ENCODE measurements around the gene STT3B.

Gene STT3B

DNA sequence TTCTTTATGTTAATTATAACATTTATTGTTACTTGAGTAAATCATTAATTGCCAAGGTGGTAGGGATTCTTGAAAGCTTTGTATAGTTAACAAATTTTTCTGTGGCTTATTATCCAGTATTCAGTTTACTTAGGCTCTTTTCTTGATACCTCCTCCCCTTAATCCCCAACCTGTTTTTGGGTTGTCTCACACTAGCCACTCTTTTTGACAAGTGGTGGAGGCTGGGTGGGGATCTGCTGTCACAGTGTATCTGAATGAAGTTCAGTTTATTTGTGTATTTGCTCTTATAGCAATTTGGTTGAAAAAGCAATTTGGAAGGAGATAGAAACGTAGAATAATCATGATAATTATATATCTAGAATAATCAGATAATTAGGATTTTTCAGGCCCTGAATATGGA lies 43.8 kb downstream of the STT3B start:
- no peak for DNase-seq (ENCODE audit: low read depth, low spot score)
- Histone ChIP-seq H3K9me3 (ENCODE audit: low read depth, low read length) (no peaks in the 10 kb centered on the region), H3K27ac (no peak overlapping the region), H3K9ac (ENCODE audit: insufficient read length) (no peak overlapping the region), H3K36me3 (ENCODE audit: insufficient read depth, low read length) (peaks cover 18% of the 10 kb centered on the region), H3K4me3 (no peak overlapping the region)
- TF ChIP-seq POLR2AphosphoS5 (IDR thresholded peaks at IDR 0.05; ENCODE audit: borderline replicate concordance, low read depth, low read length) = no peak
- no peak for TF ChIP-seq EZH2 (IDR thresholded peaks at IDR 0.05)
- TF ChIP-seq FOXP2 (optimal IDR thresholded peaks at IDR 0.05; ENCODE audit: control extremely low read depth, extremely low read length, insufficient read depth) = no peak

DNA sequence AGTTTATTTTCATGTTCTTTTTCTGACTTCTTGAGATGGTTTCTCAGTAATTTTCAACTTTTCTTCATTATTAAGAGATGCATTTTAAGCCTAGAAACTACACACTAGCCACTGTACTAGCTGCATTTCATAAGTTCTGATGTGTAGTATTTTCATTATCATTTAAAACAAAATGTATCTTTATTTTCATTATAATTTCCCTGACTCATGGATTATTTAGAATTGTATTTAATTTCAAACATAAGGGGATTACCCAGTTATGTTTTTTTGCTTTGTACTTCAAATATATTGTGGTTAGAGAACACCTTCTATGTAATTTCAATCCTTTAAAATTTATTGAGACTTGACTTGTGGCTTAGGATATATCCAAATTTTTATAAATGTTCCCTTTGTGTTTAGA lies 44.5 kb downstream of the STT3B start:
- TF ChIP-seq POLR2AphosphoS5 (IDR thresholded peaks at IDR 0.05; ENCODE audit: borderline replicate concordance, low read depth, low read length) = no peak
- no peak for TF ChIP-seq EZH2 (IDR thresholded peaks at IDR 0.05)
- no peak for TF ChIP-seq FOXP2 (optimal IDR thresholded peaks at IDR 0.05; ENCODE audit: control extremely low read depth, extremely low read length, insufficient read depth)
- no peak for DNase-seq (ENCODE audit: low read depth, low spot score)
- Histone ChIP-seq H3K9ac (ENCODE audit: insufficient read length) (no peak overlapping the region), H3K36me3 (ENCODE audit: insufficient read depth, low read length) (peaks cover 20% of the 10 kb centered on the region), H3K9me3 (ENCODE audit: low read depth, low read length) (no peaks in the 10 kb centered on the region), H3K4me3 (no peak overlapping the region), H3K27ac (no peak overlapping the region)

DNA sequence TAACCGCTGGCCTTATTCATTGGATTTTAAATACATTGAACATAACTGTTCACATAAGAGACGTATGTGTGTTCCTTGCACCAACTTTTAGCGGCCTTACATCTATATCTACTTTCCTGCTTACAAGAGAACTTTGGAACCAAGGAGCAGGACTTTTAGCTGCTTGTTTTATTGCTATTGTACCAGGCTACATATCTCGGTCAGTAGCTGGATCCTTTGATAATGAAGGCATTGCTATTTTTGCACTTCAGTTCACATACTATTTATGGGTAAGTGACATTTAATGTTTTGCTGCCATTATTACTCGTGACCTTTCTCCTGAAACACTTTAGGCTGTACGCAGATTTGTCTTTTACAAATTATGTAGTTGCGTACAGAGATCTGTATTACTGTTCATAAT lies 47.1 kb downstream of the STT3B start:
- TF ChIP-seq POLR2AphosphoS5 (IDR thresholded peaks at IDR 0.05; ENCODE audit: borderline replicate concordance, low read depth, low read length) = no peak
- no peak for TF ChIP-seq EZH2 (IDR thresholded peaks at IDR 0.05)
- TF ChIP-seq FOXP2 (optimal IDR thresholded peaks at IDR 0.05; ENCODE audit: control extremely low read depth, extremely low read length, insufficient read depth) = no peak
- no peak overlapping the region for H3K27ac ChIP-seq
- peaks cover 36% of the 10 kb centered on the region for H3K36me3 ChIP-seq (ENCODE audit: insufficient read depth, low read length)

DNA sequence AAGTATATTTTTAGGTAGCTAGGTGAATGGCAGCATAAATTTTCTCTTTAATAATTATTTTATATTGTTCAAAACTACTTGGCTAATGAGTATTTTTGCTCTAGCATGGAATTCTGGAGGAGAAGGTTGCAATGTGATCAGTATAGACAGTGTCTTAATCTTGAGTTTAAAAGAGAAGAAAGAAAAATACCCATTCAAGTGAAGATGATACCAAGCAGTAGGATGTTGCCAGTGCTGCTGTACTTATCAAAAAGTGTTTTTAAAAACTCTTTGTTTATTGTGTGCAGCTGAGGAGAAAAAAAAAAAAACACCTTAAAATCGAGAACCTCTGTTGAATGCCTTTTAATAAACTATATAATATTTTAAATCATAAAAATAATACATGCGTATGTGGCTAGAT lies 47.9 kb downstream of the STT3B start:
- DNase-seq (ENCODE audit: low read depth, low spot score) = no peak
- H3K36me3 ChIP-seq (ENCODE audit: insufficient read depth, low read length) = peaks cover 36% of the 10 kb centered on the region
- H3K9me3 ChIP-seq (ENCODE audit: low read depth, low read length) = no peaks in the 10 kb centered on the region
- no peak overlapping the region for H3K4me3 ChIP-seq
- no peak overlapping the region for H3K9ac ChIP-seq (ENCODE audit: insufficient read length)
- TF ChIP-seq EZH2 (IDR thresholded peaks at IDR 0.05) = no peak
- no peak for TF ChIP-seq FOXP2 (optimal IDR thresholded peaks at IDR 0.05; ENCODE audit: control extremely low read depth, extremely low read length, insufficient read depth)
- no peak for TF ChIP-seq POLR2AphosphoS5 (IDR thresholded peaks at IDR 0.05; ENCODE audit: borderline replicate concordance, low read depth, low read length)
- H3K27ac ChIP-seq = no peak overlapping the region

More for the DNA sequence above, 47.1 kb downstream of the STT3B start:
- Histone ChIP-seq H3K4me3 (no peak overlapping the region), H3K9ac (ENCODE audit: insufficient read length) (no peak overlapping the region), H3K9me3 (ENCODE audit: low read depth, low read length) (no peaks in the 10 kb centered on the region)
- no peak for DNase-seq (ENCODE audit: low read depth, low spot score)

DNA sequence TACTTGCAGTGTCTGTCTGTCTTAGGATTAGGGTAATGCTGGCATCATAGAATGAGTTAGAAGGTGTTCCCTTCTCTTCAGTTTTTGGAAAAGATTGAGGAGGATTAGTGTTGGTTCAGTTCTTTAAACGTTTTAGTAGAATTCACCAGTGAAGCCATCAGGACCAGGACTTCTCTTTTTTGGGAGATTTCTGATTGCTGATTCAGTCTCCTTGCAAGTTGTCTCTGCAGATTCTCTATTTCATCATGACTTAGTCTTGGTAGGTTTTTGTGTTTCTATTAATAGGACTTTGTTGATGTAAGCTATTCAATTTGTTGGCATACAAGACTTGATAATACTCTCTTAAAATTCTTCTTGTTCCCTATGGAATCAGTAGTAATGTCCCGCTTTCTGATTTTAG lies 48.9 kb downstream of the STT3B start:
- Histone ChIP-seq H3K27ac (no peak overlapping the region), H3K36me3 (ENCODE audit: insufficient read depth, low read length) (peaks cover 34% of the 10 kb centered on the region)
- TF ChIP-seq POLR2AphosphoS5 (IDR thresholded peaks at IDR 0.05; ENCODE audit: borderline replicate concordance, low read depth, low read length) (no peak), FOXP2 (optimal IDR thresholded peaks at IDR 0.05; ENCODE audit: control extremely low read depth, extremely low read length, insufficient read depth) (no peak), EZH2 (IDR thresholded peaks at IDR 0.05) (no peak)

DNA sequence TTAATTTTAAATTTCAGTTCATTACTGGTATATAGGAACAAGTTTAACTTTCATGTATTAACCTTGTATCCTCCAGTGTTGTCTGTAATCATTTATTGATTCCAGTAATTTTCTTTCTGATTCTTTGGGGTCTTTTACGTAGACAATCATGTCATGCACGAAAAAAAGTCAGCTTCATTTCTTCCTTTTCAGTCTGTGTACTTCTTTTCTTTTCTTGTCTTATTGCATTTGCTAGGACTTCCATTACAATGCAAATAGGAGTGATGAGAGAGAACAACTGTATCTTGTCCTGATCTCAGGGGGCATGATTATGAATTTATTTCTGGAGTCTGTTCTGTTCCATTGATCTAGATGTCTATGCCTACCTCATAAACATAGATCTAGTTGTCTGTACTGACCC lies 56.5 kb downstream of the STT3B start:
- Histone ChIP-seq H3K27ac (no peak overlapping the region), H3K36me3 (ENCODE audit: insufficient read depth, low read length) (peaks cover 19% of the 10 kb centered on the region; the same call in 1 of the 2 replicates), H3K4me3 (no peak overlapping the region), H3K9ac (ENCODE audit: insufficient read length) (no peak overlapping the region), H3K9me3 (ENCODE audit: low read depth, low read length) (no peaks in the 10 kb centered on the region)
- no peak for DNase-seq (ENCODE audit: low read depth, low spot score)
- no peak for TF ChIP-seq FOXP2 (optimal IDR thresholded peaks at IDR 0.05; ENCODE audit: control extremely low read depth, extremely low read length, insufficient read depth)

More for the DNA sequence above, 48.9 kb downstream of the STT3B start:
- no peaks in the 10 kb centered on the region for H3K9me3 ChIP-seq (ENCODE audit: low read depth, low read length)
- DNase-seq (ENCODE audit: low read depth, low spot score) = no peak
- no peak overlapping the region for H3K9ac ChIP-seq (ENCODE audit: insufficient read length)
- no peak overlapping the region for H3K4me3 ChIP-seq

DNA sequence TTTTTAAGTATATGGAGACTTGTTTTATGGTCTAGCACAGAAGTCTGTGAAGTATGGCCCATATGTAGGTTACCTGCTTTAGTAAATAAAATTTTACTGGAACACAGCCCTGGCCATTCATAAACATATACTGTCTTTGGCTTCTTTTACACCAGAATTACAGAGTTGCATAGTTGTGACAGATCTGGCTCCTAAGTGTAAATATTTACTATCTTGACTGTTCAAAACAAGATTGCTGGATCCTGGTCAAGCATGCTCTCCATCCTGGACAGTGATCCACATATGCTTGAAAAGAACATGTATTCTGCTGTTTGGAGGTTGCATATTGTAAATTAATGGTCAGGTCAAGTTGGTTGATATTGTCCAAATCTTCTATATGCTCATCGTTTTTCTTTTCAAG lies 57.9 kb downstream of the STT3B start:
- Histone ChIP-seq H3K4me3 (no peak overlapping the region), H3K27ac (no peak overlapping the region), H3K9me3 (ENCODE audit: low read depth, low read length) (no peaks in the 10 kb centered on the region), H3K9ac (ENCODE audit: insufficient read length) (no peak overlapping the region), H3K36me3 (ENCODE audit: insufficient read depth, low read length) (peaks cover 18% of the 10 kb centered on the region; the same call in 1 of the 2 replicates)
- DNase-seq (ENCODE audit: low read depth, low spot score) = no peak
- TF ChIP-seq EZH2 (IDR thresholded peaks at IDR 0.05) (no peak), POLR2AphosphoS5 (IDR thresholded peaks at IDR 0.05; ENCODE audit: borderline replicate concordance, low read depth, low read length) (no peak), FOXP2 (optimal IDR thresholded peaks at IDR 0.05; ENCODE audit: control extremely low read depth, extremely low read length, insufficient read depth) (no peak)

DNA sequence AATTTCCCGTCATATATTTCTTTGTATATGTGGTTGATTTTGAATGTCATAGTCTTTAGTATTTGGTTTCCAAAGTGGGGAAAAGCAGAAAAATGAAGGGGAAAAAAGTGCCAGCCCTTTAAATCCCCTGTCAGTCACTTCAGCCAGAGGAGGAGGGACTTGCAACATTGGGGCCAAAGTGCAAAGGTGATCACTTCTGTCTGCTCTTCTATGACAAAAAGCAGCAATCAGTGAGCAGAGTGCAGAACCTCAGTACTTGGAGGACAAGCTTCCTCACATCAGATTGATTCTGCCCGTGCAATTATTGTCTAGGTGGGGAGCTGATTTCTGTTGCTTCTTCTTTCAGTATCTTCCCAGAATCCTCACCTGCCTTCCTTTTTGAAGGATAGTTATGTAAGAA lies 60.0 kb downstream of the STT3B start:
- peaks cover 16% of the 10 kb centered on the region; the same call in 1 of the 2 replicates for H3K36me3 ChIP-seq (ENCODE audit: insufficient read depth, low read length)
- DNase-seq (ENCODE audit: low read depth, low spot score) = no peak
- no peaks in the 10 kb centered on the region for H3K9me3 ChIP-seq (ENCODE audit: low read depth, low read length)
- H3K27ac ChIP-seq = no peak overlapping the region
- no peak overlapping the region for H3K4me3 ChIP-seq
- TF ChIP-seq POLR2AphosphoS5 (IDR thresholded peaks at IDR 0.05; ENCODE audit: borderline replicate concordance, low read depth, low read length) (no peak), EZH2 (IDR thresholded peaks at IDR 0.05) (no peak), FOXP2 (optimal IDR thresholded peaks at IDR 0.05; ENCODE audit: control extremely low read depth, extremely low read length, insufficient read depth) (no peak)
- H3K9ac ChIP-seq (ENCODE audit: insufficient read length) = no peak overlapping the region

DNA sequence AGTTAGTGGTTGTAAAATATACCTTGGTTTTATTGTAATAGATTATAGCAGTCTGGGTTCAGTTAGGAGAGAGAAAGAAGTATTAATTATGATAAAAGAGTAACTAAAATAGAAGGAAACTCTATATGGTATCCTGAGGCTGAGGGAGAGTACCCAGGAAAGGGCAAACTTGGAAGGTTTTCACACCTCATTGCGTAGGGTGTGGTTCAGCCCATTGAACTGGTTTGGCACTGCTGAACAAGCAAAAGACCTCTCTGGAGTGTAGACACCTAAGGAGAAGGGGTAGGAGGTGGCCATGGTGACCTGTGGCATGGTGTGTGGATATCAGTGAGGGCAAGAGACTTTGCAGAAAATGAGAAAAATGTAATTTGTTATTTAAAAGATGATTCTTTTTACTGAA lies 63.5 kb downstream of the STT3B start:
- Histone ChIP-seq H3K27ac (no peak overlapping the region), H3K36me3 (ENCODE audit: insufficient read depth, low read length) (peaks cover 19% of the 10 kb centered on the region; the same call in 1 of the 2 replicates), H3K9me3 (ENCODE audit: low read depth, low read length) (no peaks in the 10 kb centered on the region), H3K9ac (ENCODE audit: insufficient read length) (no peak overlapping the region), H3K4me3 (no peak overlapping the region)
- TF ChIP-seq POLR2AphosphoS5 (IDR thresholded peaks at IDR 0.05; ENCODE audit: borderline replicate concordance, low read depth, low read length) (no peak), EZH2 (IDR thresholded peaks at IDR 0.05) (no peak), FOXP2 (optimal IDR thresholded peaks at IDR 0.05; ENCODE audit: control extremely low read depth, extremely low read length, insufficient read depth) (no peak)
- no peak for DNase-seq (ENCODE audit: low read depth, low spot score)
